Measurements from ENCODE around the gene VWA8.
A peak's percentile ranks its signal among the peaks of the same experiment; 100 is the strongest.

VWA8 gene

GRCh38 chr13:41981951-41982715, 21.2 kb upstream of the VWA8 start:
- TF ChIP-seq ZNF565 (CRISPR knock-in tag; conservative IDR thresholded peaks at IDR 0.05; ENCODE audit: low read depth) (no peak), TSHZ2 (CRISPR knock-in tag; IDR thresholded peaks at IDR 0.05) (no peak), CREB5 (CRISPR knock-in tag; IDR thresholded peaks at IDR 0.05; ENCODE audit: low read depth) (no peak), ISL1 (CRISPR knock-in tag; IDR thresholded peaks at IDR 0.05) (peak; percentile 50; the same call in 1 of the 2 replicates)
- ATAC-seq, result no peak

- TF ChIP-seq TSHZ2 (CRISPR knock-in tag; IDR thresholded peaks at IDR 0.05), result no peak
- no peak for TF ChIP-seq PATZ1 (CRISPR knock-in tag; IDR thresholded peaks at IDR 0.05; ENCODE audit: borderline replicate concordance)
- no peak for TF ChIP-seq ZFP3 (CRISPR knock-in tag; IDR thresholded peaks at IDR 0.05)
- no peak for TF ChIP-seq RARB (CRISPR knock-in tag; IDR thresholded peaks at IDR 0.05)
- no peak for TF ChIP-seq ZNF8 (CRISPR knock-in tag; IDR thresholded peaks at IDR 0.05)
- ATAC-seq, result no peak
These were observed 17.1 kb upstream of the VWA8 start for GRCh38 chr13:41978007-41978406.

- ATAC-seq, result no peak
- TF ChIP-seq ZNF8 (CRISPR knock-in tag; IDR thresholded peaks at IDR 0.05) (no peak), ZFP3 (CRISPR knock-in tag; IDR thresholded peaks at IDR 0.05) (no peak), ESRRG (CRISPR knock-in tag; IDR thresholded peaks at IDR 0.05) (no peak), SNAI2 (CRISPR knock-in tag; IDR thresholded peaks at IDR 0.05) (no peak), ZNF565 (CRISPR knock-in tag; conservative IDR thresholded peaks at IDR 0.05; ENCODE audit: low read depth) (no peak), PPARA (CRISPR knock-in tag; IDR thresholded peaks at IDR 0.05; ENCODE audit: borderline replicate concordance) (no peak)
These were observed 15.6 kb upstream of the VWA8 start for GRCh38 chr13:41976476-41976875.

- ATAC-seq, result no peak
- TF ChIP-seq ZC3H10 (CRISPR knock-in tag; IDR thresholded peaks at IDR 0.05) (no peak), GLIS3 (CRISPR knock-in tag; IDR thresholded peaks at IDR 0.05) (no peak), RARB (CRISPR knock-in tag; IDR thresholded peaks at IDR 0.05) (no peak), ZFP3 (CRISPR knock-in tag; IDR thresholded peaks at IDR 0.05) (no peak), ZNF8 (CRISPR knock-in tag; IDR thresholded peaks at IDR 0.05) (no peak), ARNTL (CRISPR knock-in tag; IDR thresholded peaks at IDR 0.05; ENCODE audit: borderline replicate concordance, low read depth) (no peak), PPARA (CRISPR knock-in tag; IDR thresholded peaks at IDR 0.05; ENCODE audit: borderline replicate concordance) (no peak), ZFP30 (CRISPR knock-in tag; IDR thresholded peaks at IDR 0.05) (no peak), BACH2 (CRISPR knock-in tag; IDR thresholded peaks at IDR 0.05; ENCODE audit: borderline replicate concordance) (no peak), ISL1 (CRISPR knock-in tag; IDR thresholded peaks at IDR 0.05) (no peak), TSHZ2 (CRISPR knock-in tag; IDR thresholded peaks at IDR 0.05) (no peak), CSRNP3 (CRISPR knock-in tag; IDR thresholded peaks at IDR 0.05) (no peak), CSDC2 (CRISPR knock-in tag; IDR thresholded peaks at IDR 0.05) (no peak), ZNF565 (CRISPR knock-in tag; conservative IDR thresholded peaks at IDR 0.05; ENCODE audit: low read depth) (no peak)
These were observed 13.5 kb upstream of the VWA8 start for GRCh38 chr13:41974262-41974900.
